Brain microvascular endothelial cell (primary cell): Measurements from ENCODE around the gene KMT2A.

Experiments
- DNase-seq: peaks from one replicate; pipeline ENCODE4 v3.0.0-alpha.2; 2020
- H3K27ac ChIP-seq: fragments of 250-450 bp; sonication (Bioruptor Pico); 2 replicates; pipeline ENCODE4 v1.5.1; 2020; ENCODE audit warnings: mild to moderate bottlenecking, moderate library complexity
- H3K27me3 ChIP-seq: fragments of 250-450 bp; sonication (Bioruptor Pico); replicated peaks from 2 replicates; pipeline ENCODE4 v1.5.1; 2020; ENCODE audit warnings: mild to moderate bottlenecking
- H3K36me3 ChIP-seq: fragments of 250-450 bp; sonication (Bioruptor Pico); replicated peaks from 2 replicates; pipeline ENCODE4 v1.5.1; 2020; ENCODE audit warnings: mild to moderate bottlenecking
- H3K4me3 ChIP-seq: 2 replicates; pipeline ENCODE4 v1.5.1; 2011; ENCODE audit warnings: low read depth, mild to moderate bottlenecking, control low read depth, low read length, moderate library complexity
- CTCF ChIP-seq: IDR thresholded peaks from 2 replicates; pipeline ENCODE4 v1.5.1; 2011; ENCODE audit warnings: low read depth, mild to moderate bottlenecking, moderate library complexity, low read length, control low read depth, inconsistent platforms; ENCODE audit errors: missing control alignments
- in situ Hi-C: cut with HindIII; loops from 2 replicates; pipeline ENCODE4 v1.10.0; 2017; ENCODE audit warnings: low sequenced_read_pairs, low pct_ligation_motif_present

KMT2A gene

GRCh38 chr11:118511601-118512000, 75.3 kb downstream of the KMT2A start:
- in situ Hi-C loops: no loop called here
- Histone ChIP-seq H3K36me3 (peaks cover 81% of the 10 kb centered on the region), H3K4me3 (no peak overlapping the region), H3K27ac (no peak overlapping the region), H3K27me3 (no peaks in the 10 kb centered on the region)
- no peak for TF ChIP-seq CTCF
- no peak for DNase-seq

- DNase-seq: no peak
- Histone ChIP-seq H3K27ac (no peak overlapping the region), H3K36me3 (peaks cover 66% of the 10 kb centered on the region), H3K4me3 (no peak overlapping the region), H3K27me3 (no peaks in the 10 kb centered on the region)
- TF ChIP-seq CTCF: no peak
- in situ Hi-C loops: no loop called here
Measured at GRCh38 chr11:118514103-118514502, 77.8 kb downstream of the KMT2A start.

GRCh38 chr11:118519549-118519948, 83.3 kb downstream of the KMT2A start:
- Histone ChIP-seq H3K36me3 (peaks cover 63% of the 10 kb centered on the region), H3K27me3 (no peaks in the 10 kb centered on the region), H3K27ac (no peak overlapping the region), H3K4me3 (no peak overlapping the region)
- in situ Hi-C loops: no loop called here
- no peak for TF ChIP-seq CTCF
- no peak for DNase-seq

GRCh38 chr11:118521892-118522311, 85.6 kb downstream of the KMT2A start:
- Histone ChIP-seq H3K27me3 (no peaks in the 10 kb centered on the region), H3K4me3 (no peak overlapping the region), H3K27ac (no peak overlapping the region), H3K36me3 (peaks cover 52% of the 10 kb centered on the region)
- TF ChIP-seq CTCF: no peak
- DNase-seq: no peak
- in situ Hi-C loops: no loop called here

- TF ChIP-seq CTCF: peak; percentile 73
- Histone ChIP-seq H3K4me3 (no peak overlapping the region), H3K27ac (no peak overlapping the region), H3K36me3 (peaks cover 52% of the 10 kb centered on the region), H3K27me3 (no peaks in the 10 kb centered on the region)
- DNase-seq: peak; percentile 14
- in situ Hi-C loops: no loop called here
Measured at GRCh38 chr11:118522571-118523072, 86.3 kb downstream of the KMT2A start.

- in situ Hi-C loops: no loop called here
- no peak overlapping the region for H3K4me3 ChIP-seq
- peaks cover 46% of the 10 kb centered on the region for H3K36me3 ChIP-seq
- H3K27me3 ChIP-seq: no peaks in the 10 kb centered on the region
- no peak for TF ChIP-seq CTCF
- no peak overlapping the region for H3K27ac ChIP-seq
- DNase-seq: no peak
Measured at GRCh38 chr11:118524356-118524755, 88.1 kb downstream of the KMT2A start.
